ENCODE measurements around the gene MYO1G. TPM values are rescaled to one million over a fixed set of nuclear protein-coding genes. Genes with fewer than 3 reads are reported as not detected.
A peak's percentile ranks its signal among the peaks of the same experiment; 100 is the strongest.
"Not testable (repeated sequence)": the region's sequence is repeated elsewhere in the genome, so short reads cannot be mapped to it uniquely, and the experiment has no call there.

The MYO1G gene
- total RNA-seq, 2 experiments from 2014 or later = 155 to 157 TPM

DNA sequence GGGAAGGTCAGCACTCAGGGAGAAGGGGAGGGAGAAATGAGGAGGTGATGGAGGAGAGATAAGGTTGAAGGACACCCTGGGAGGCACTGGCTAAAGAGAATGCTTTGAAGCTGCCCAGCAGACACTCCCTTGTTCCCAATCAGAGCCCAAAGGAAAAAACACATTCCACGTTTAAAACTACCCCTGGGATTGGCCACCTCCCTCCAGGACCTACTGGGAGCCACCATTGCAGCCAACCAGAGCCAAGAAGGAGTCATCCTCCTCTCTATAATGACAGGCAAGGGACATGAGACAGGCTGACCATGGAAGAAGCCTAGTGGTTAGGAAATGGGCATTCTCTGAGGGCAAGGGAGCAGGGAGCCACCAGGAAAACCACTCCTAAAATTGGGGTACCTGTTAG, 43.8 kb downstream of the MYO1G start:
- no peaks in the 10 kb centered on the region for H3K4me1 ChIP-seq (ENCODE audit: insufficient read depth, low read length)
- no peak overlapping the region for H3K27ac ChIP-seq (ENCODE audit: low read depth in 1 of 2, low read length in 2 of 2)
- ChIA-PET POLR2A (no interaction called here), CTCF (no interaction called here)
- no peaks in the 10 kb centered on the region for H3K9me3 ChIP-seq (ENCODE audit: control insufficient read depth in 1 of 2, insufficient read depth in 1 of 2, low read length in 2 of 2)
- ATAC-seq (ENCODE audit: poor library complexity) (no peak), DNase-seq (no peak)
- H3K4me3 ChIP-seq (ENCODE audit: low read length) = no peak overlapping the region
- H3K27ac Mint-ChIP-seq = no peak overlapping the region
- H3K4me3 Mint-ChIP-seq = no peak overlapping the region
- peaks cover 9% of the 10 kb centered on the region for H3K27me3 Mint-ChIP-seq
- intact Hi-C loops (cut with DNase I, micrococcal nuclease) = no loop called here
- H3K36me3 ChIP-seq (ENCODE audit: insufficient read depth, low read length) = no peaks in the 10 kb centered on the region
- no peaks in the 10 kb centered on the region for H3K4me1 Mint-ChIP-seq (ENCODE audit: low read depth)
- no peaks in the 10 kb centered on the region for H3K27me3 ChIP-seq (ENCODE audit: control insufficient read depth in 1 of 2, insufficient read depth in 2 of 2, low read length in 2 of 2)
- H3K9me3 Mint-ChIP-seq = no peaks in the 10 kb centered on the region
- TF ChIP-seq, protein P1, sequence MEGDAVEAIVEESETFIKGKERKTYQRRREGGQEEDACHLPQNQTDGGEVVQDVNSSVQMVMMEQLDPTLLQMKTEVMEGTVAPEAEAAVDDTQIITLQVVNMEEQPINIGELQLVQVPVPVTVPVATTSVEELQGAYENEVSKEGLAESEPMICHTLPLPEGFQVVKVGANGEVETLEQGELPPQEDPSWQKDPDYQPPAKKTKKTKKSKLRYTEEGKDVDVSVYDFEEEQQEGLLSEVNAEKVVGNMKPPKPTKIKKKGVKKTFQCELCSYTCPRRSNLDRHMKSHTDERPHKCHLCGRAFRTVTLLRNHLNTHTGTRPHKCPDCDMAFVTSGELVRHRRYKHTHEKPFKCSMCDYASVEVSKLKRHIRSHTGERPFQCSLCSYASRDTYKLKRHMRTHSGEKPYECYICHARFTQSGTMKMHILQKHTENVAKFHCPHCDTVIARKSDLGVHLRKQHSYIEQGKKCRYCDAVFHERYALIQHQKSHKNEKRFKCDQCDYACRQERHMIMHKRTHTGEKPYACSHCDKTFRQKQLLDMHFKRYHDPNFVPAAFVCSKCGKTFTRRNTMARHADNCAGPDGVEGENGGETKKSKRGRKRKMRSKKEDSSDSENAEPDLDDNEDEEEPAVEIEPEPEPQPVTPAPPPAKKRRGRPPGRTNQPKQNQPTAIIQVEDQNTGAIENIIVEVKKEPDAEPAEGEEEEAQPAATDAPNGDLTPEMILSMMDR (IDR thresholded peaks at IDR 0.05) = no peak
- no peaks in the 10 kb centered on the region for H3K36me3 Mint-ChIP-seq (ENCODE audit: low read depth)

DNA sequence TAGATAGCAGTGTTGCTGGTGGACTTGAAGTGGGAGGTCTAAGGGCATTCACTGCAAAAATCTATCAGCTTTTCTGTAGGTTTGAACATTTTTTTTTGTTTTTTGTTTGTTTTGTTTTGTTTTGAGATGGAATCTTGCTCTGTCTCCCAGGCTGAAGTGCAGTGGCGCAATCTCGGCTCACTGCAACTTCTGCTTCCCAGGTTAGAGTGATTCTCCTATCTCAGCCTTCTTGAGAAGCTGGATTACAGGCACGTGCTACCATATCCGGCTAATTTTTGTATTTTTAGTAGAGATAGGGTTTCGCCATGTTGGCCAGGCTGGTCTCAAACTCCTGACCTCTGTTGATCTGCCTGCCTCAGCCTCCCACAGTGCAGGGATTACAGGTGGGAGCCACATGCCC, 44.3 kb downstream of the MYO1G start:
- H3K4me1 Mint-ChIP-seq (ENCODE audit: low read depth); H3K36me3 Mint-ChIP-seq (ENCODE audit: low read depth); H3K9me3 ChIP-seq (ENCODE audit: control insufficient read depth in 1 of 2, insufficient read depth in 1 of 2, low read length in 2 of 2); H3K4me1 ChIP-seq (ENCODE audit: insufficient read depth, low read length); H3K27ac ChIP-seq (ENCODE audit: low read depth in 1 of 2, low read length in 2 of 2); POLR2A ChIA-PET; H3K4me3 ChIP-seq (ENCODE audit: low read length); H3K36me3 ChIP-seq (ENCODE audit: insufficient read depth, low read length); H3K9me3 Mint-ChIP-seq; intact Hi-C loops (cut with DNase I, micrococcal nuclease); H3K27me3 Mint-ChIP-seq; DNase-seq; H3K27me3 ChIP-seq (ENCODE audit: control insufficient read depth in 1 of 2, insufficient read depth in 2 of 2, low read length in 2 of 2); ATAC-seq (ENCODE audit: poor library complexity); H3K4me3 Mint-ChIP-seq; CTCF ChIA-PET; H3K27ac Mint-ChIP-seq: not testable (repeated sequence)

DNA sequence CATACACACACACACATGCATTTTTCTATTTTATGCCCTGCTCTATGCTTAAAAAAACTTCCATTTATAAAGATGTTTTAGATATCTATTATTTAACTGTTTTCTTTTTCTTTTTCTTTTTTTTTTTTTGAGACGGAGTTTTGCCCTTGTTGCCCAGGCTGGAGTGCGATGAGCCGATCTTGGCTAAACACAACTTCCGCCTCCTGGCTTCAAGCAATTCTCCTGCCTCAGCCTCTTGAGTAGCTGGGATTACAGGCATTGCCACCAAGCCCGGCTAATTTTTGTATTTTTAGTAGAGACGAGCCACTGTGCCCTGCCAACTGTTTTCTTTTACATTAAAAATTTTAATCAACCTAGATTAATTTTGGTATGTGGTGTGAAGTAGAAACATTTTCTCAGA, 47.9 kb downstream of the MYO1G start:
- TF ChIP-seq, protein P1 (IDR thresholded peaks at IDR 0.05) = no peak
- Mint-ChIP-seq H3K4me3 (no peak overlapping the region), H3K4me1 (ENCODE audit: low read depth) (no peaks in the 10 kb centered on the region), H3K27me3 (peaks cover 19% of the 10 kb centered on the region), H3K27ac (no peak overlapping the region), H3K9me3 (no peaks in the 10 kb centered on the region), H3K36me3 (ENCODE audit: low read depth) (no peaks in the 10 kb centered on the region)
- no peaks in the 10 kb centered on the region for H3K36me3 ChIP-seq (ENCODE audit: insufficient read depth, low read length)
- intact Hi-C loops (cut with DNase I, micrococcal nuclease) = no loop called here
- POLR2A ChIA-PET = interaction anchor here (0.6 kb wide), 1 partner anchor 83 kb away, joined by 3 read pairs; the partner anchor contains the start of gene H2AZ2
- DNase-seq = no peak
- H3K27me3 ChIP-seq (ENCODE audit: control insufficient read depth in 1 of 2, insufficient read depth in 2 of 2, low read length in 2 of 2) = no peaks in the 10 kb centered on the region
- CTCF ChIA-PET = no interaction called here
- no peak overlapping the region for H3K4me3 ChIP-seq (ENCODE audit: low read length)
- ATAC-seq (ENCODE audit: poor library complexity) = no peak
- H3K27ac ChIP-seq (ENCODE audit: low read depth in 1 of 2, low read length in 2 of 2) = no peak overlapping the region
- no peaks in the 10 kb centered on the region for H3K9me3 ChIP-seq (ENCODE audit: control insufficient read depth in 1 of 2, insufficient read depth in 1 of 2, low read length in 2 of 2)
- H3K4me1 ChIP-seq (ENCODE audit: insufficient read depth, low read length) = no peaks in the 10 kb centered on the region

DNA sequence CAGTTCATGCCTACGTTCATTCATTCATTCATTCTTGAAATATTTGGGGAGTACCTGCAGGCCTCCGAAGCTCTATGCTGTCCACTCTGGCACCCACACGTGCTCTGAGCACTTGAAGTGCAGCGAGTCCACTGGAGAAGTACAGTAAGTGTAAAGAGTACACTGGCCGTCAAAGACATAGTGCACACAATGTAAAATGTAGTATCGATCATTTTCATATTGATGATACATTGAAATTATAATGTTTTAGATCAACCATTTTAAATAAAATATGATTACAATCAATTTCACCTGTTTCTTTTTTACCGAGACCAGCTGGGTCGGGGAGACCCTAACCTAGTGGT, 56.5 kb downstream of the MYO1G start:
- Histone ChIP-seq H3K4me1 (ENCODE audit: insufficient read depth, low read length) (peaks cover 9% of the 10 kb centered on the region), H3K27ac (ENCODE audit: low read depth in 1 of 2, low read length in 2 of 2) (no peak overlapping the region), H3K36me3 (ENCODE audit: insufficient read depth, low read length) (no peaks in the 10 kb centered on the region), H3K4me3 (ENCODE audit: low read length) (no peak overlapping the region), H3K9me3 (ENCODE audit: control insufficient read depth in 1 of 2, insufficient read depth in 1 of 2, low read length in 2 of 2) (no peaks in the 10 kb centered on the region), H3K27me3 (ENCODE audit: control insufficient read depth in 1 of 2, insufficient read depth in 2 of 2, low read length in 2 of 2) (no peaks in the 10 kb centered on the region)
- DNase-seq (no peak), ATAC-seq (ENCODE audit: poor library complexity) (peak; percentile 18)
- Mint-ChIP-seq H3K27me3 (peaks cover 3% of the 10 kb centered on the region), H3K4me3 (no peak overlapping the region), H3K36me3 (ENCODE audit: low read depth) (no peaks in the 10 kb centered on the region), H3K9me3 (no peaks in the 10 kb centered on the region), H3K4me1 (ENCODE audit: low read depth) (peaks cover 4% of the 10 kb centered on the region), H3K27ac (no peak overlapping the region)
- TF ChIP-seq, protein P1 (IDR thresholded peaks at IDR 0.05) = peak; percentile 40
- CTCF ChIA-PET = interaction anchor here (0.8 to 2.3 kb wide), 8 partner anchors 37 to 73 kb away, joined by 3 to 12 read pairs (median 7); partner anchors contain the start of gene PURB
- intact Hi-C loops (cut with DNase I, micrococcal nuclease) = loop anchor here (1.0 kb wide), 5 partner anchors 65 to 335 kb away; no protein-coding TSS in a partner anchor
- POLR2A ChIA-PET = interaction anchor here (1.0 to 1.8 kb wide), 2 partner anchors 37 to 214 kb away, joined by 4 to 5 read pairs; partner anchors contain the start of gene PURB
